CD4-positive, CD25-positive, alpha-beta regulatory T cell (primary cell): ENCODE results near the gene COL4A1. TPM values are rescaled to one million over a fixed set of nuclear protein-coding genes. Genes with fewer than 3 reads are reported as not detected.
A peak's percentile ranks its signal among the peaks of the same experiment; 100 is the strongest.

ENCODE experiments used
- ATAC-seq, 2 donors: fragments of 150-1000 bp; cut with Tn5 transposase; one replicate each; pipeline ENCODE4 v1.10.0; 2021; ENCODE audit warnings: low read depth in 2 of 2, moderate number of reproducible peaks in 2 of 2, moderate library complexity in 1 of 2
- DNase-seq, 3 donors: peaks; one replicate each; pipeline versions ENCODE4 v3.0.0 to v3.0.0-alpha.2; 2012 to 2022; ENCODE audit warnings: mixed read lengths in 1 of 3
- H3K27ac ChIP-seq: one replicate; pipeline ENCODE4 v1.7.0; 2013; ENCODE audit warnings: mild to moderate bottlenecking, low read length; ENCODE audit not compliant: insufficient read depth, poor library complexity, severe bottlenecking
- H3K27me3 ChIP-seq: one replicate; pipeline ENCODE4 v1.7.0; 2013; ENCODE audit warnings: low read length; ENCODE audit not compliant: control insufficient read depth, insufficient read depth
- H3K36me3 ChIP-seq: one replicate; pipeline ENCODE4 v1.7.0; 2013; ENCODE audit warnings: mild to moderate bottlenecking, low read length, moderate library complexity; ENCODE audit not compliant: control insufficient read depth, insufficient read depth
- H3K4me1 ChIP-seq: 2 replicates; pipeline ENCODE4 v1.7.0; 2013; ENCODE audit warnings: mild to moderate bottlenecking, low read length; ENCODE audit not compliant: insufficient read depth, control insufficient read depth, poor library complexity, severe bottlenecking
- H3K4me3 ChIP-seq: one replicate; pipeline ENCODE4 v1.7.0; 2013; ENCODE audit warnings: low read depth, mild to moderate bottlenecking, low read length, moderate library complexity
- H3K9me3 ChIP-seq, 2 experiments: 1 replicate in 1 of 2; 2 replicates in 1 of 2; pipeline ENCODE4 v1.7.0; 2013; ENCODE audit warnings: low read length in 2 of 2, mild to moderate bottlenecking in 1 of 2, moderate library complexity in 1 of 2; ENCODE audit not compliant: control insufficient read depth in 2 of 2
- H3K27ac Mint-ChIP-seq, 3 donors: one replicate each; pipeline ENCODE4 v1.8.0; 2020 to 2022; ENCODE audit warnings: mild to moderate bottlenecking in 3 of 3, mixed read lengths in 3 of 3, moderate library complexity in 2 of 3
- H3K27me3 Mint-ChIP-seq: one replicate; pipeline ENCODE4 v1.8.0; 2022; ENCODE audit warnings: mild to moderate bottlenecking, mixed read lengths
- H3K36me3 Mint-ChIP-seq: one replicate; pipeline ENCODE4 v1.8.0; 2020; ENCODE audit warnings: mixed read lengths
- H3K4me1 Mint-ChIP-seq, 4 donors: one replicate each; pipeline ENCODE4 v1.8.0; 2020 to 2022; ENCODE audit warnings: mixed read lengths in 4 of 4, mild to moderate bottlenecking in 1 of 4
- H3K4me3 Mint-ChIP-seq, 4 donors: one replicate each; pipeline ENCODE4 v1.8.0; 2020 to 2022; ENCODE audit warnings: mild to moderate bottlenecking in 4 of 4, mixed read lengths in 4 of 4, moderate library complexity in 3 of 4
- H3K9me3 Mint-ChIP-seq, 7 donors: one replicate each; pipeline ENCODE4 v1.8.0; 2020 to 2022; ENCODE audit warnings: mixed read lengths in 7 of 7, mild to moderate bottlenecking in 3 of 7, moderate library complexity in 2 of 7
- polyA plus RNA-seq, 4 donors: library from polyadenylated mRNA; unstranded; fragments of 300-500 nt; fragmentation: Illumina TruSeq; gene quantifications; one replicate each; pipeline ENCODE4 v1.2.3, GENCODE V29; 2021
- total RNA-seq: library from RNA; stranded (reverse); gene quantifications from one replicate; pipeline ENCODE4 v1.2.3, GENCODE V29; 2022

The COL4A1 gene
- total and polyA plus RNA-seq, 5 donors from 2014 or later, result not detected

GRCh38 chr13:110138010-110138699 lies 168.8 kb downstream of the COL4A1 start:
- no peak overlapping the region for H3K27ac Mint-ChIP-seq
- Histone ChIP-seq H3K9me3 (no peaks in the 10 kb centered on the region), H3K27ac (no peak overlapping the region), H3K27me3 (no peaks in the 10 kb centered on the region), H3K4me3 (peak overlapping the region; percentile 19), H3K4me1 (peaks cover 9% of the 10 kb centered on the region), H3K36me3 (no peaks in the 10 kb centered on the region)
- peak in 1 of 3 donors; percentile 67 for DNase-seq
- peaks cover 5 to 11% (median 6%) of the 10 kb centered on the region in 4 donors for H3K4me1 Mint-ChIP-seq
- ATAC-seq, result peak; percentile 56 to 57
- peaks cover 18% of the 10 kb centered on the region for H3K27me3 Mint-ChIP-seq
- H3K36me3 Mint-ChIP-seq, result no peaks in the 10 kb centered on the region
- H3K9me3 Mint-ChIP-seq, result peaks cover 0 to 12% (median 0%) of the 10 kb centered on the region in 7 donors
- H3K4me3 Mint-ChIP-seq, result peak overlapping the region; percentile 19 to 78 (median 62)

- Mint-ChIP-seq H3K9me3 (peaks cover 0 to 7% (median 0%) of the 10 kb centered on the region in 7 donors), H3K27ac (no peak overlapping the region), H3K4me1 (peaks cover 5 to 11% (median 6%) of the 10 kb centered on the region in 4 donors), H3K36me3 (no peaks in the 10 kb centered on the region), H3K4me3 (peak overlapping the region; percentile 19 to 78 (median 62)), H3K27me3 (peaks cover 18% of the 10 kb centered on the region)
- DNase-seq (peak in 1 of 3 donors; percentile 28), ATAC-seq (peak in 1 of 2 donors; percentile 24)
- no peak overlapping the region for H3K27ac ChIP-seq
- H3K4me3 ChIP-seq, result peak overlapping the region; percentile 19
- no peaks in the 10 kb centered on the region for H3K36me3 ChIP-seq
- H3K9me3 ChIP-seq, result no peaks in the 10 kb centered on the region
- H3K4me1 ChIP-seq, result peaks cover 9% of the 10 kb centered on the region
- H3K27me3 ChIP-seq, result no peaks in the 10 kb centered on the region
These were observed 169.3 kb downstream of the COL4A1 start for GRCh38 chr13:110137680-110138009.

- H3K4me3 ChIP-seq, result no peak overlapping the region
- DNase-seq, result no peak
These were observed 170.0 kb downstream of the COL4A1 start for GRCh38 chr13:110136660-110137585.

GRCh38 chr13:110135977-110136597 lies 170.9 kb downstream of the COL4A1 start:
- no peak overlapping the region for H3K4me3 ChIP-seq
- Mint-ChIP-seq H3K9me3 (peaks cover 0 to 2% (median 0%) of the 10 kb centered on the region in 7 donors), H3K27me3 (peaks cover 18% of the 10 kb centered on the region), H3K36me3 (no peaks in the 10 kb centered on the region), H3K4me3 (no peak overlapping the region), H3K4me1 (peaks cover 5 to 11% (median 6%) of the 10 kb centered on the region in 4 donors), H3K27ac (no peak overlapping the region)
- DNase-seq (no peak), ATAC-seq (no peak)
- H3K4me1 ChIP-seq, result peaks cover 9% of the 10 kb centered on the region
- no peaks in the 10 kb centered on the region for H3K36me3 ChIP-seq
- no peaks in the 10 kb centered on the region for H3K27me3 ChIP-seq
- H3K27ac ChIP-seq, result no peak overlapping the region
- H3K9me3 ChIP-seq, result no peaks in the 10 kb centered on the region

More at GRCh38 chr13:110136660-110137585, 170.0 kb downstream of the COL4A1 start:
- Mint-ChIP-seq H3K27me3 (peaks cover 18% of the 10 kb centered on the region), H3K36me3 (no peaks in the 10 kb centered on the region), H3K4me3 (peak overlapping the region in 2 of 4 donors; percentile 66 to 78), H3K27ac (no peak overlapping the region), H3K9me3 (peaks cover 0 to 3% (median 0%) of the 10 kb centered on the region in 7 donors), H3K4me1 (peaks cover 5 to 11% (median 6%) of the 10 kb centered on the region in 4 donors)
- H3K36me3 ChIP-seq, result no peaks in the 10 kb centered on the region
- H3K27ac ChIP-seq, result no peak overlapping the region
- H3K4me1 ChIP-seq, result peaks cover 9% of the 10 kb centered on the region
- no peaks in the 10 kb centered on the region for H3K9me3 ChIP-seq
- ATAC-seq, result no peak
- H3K27me3 ChIP-seq, result no peaks in the 10 kb centered on the region

GRCh38 chr13:110134801-110135200 lies 172.2 kb downstream of the COL4A1 start:
- no peaks in the 10 kb centered on the region for H3K27me3 ChIP-seq
- ATAC-seq (no peak), DNase-seq (no peak)
- no peaks in the 10 kb centered on the region for H3K36me3 Mint-ChIP-seq
- H3K27ac ChIP-seq, result no peak overlapping the region
- H3K36me3 ChIP-seq, result no peaks in the 10 kb centered on the region
- H3K27ac Mint-ChIP-seq, result no peak overlapping the region
- peaks cover 23% of the 10 kb centered on the region for H3K27me3 Mint-ChIP-seq
- peaks cover 9% of the 10 kb centered on the region for H3K4me1 ChIP-seq
- peaks cover 0 to 2% (median 0%) of the 10 kb centered on the region in 7 donors for H3K9me3 Mint-ChIP-seq
- H3K4me3 Mint-ChIP-seq, result no peak overlapping the region
- H3K9me3 ChIP-seq, result no peaks in the 10 kb centered on the region
- peaks cover 5 to 11% (median 6%) of the 10 kb centered on the region in 4 donors for H3K4me1 Mint-ChIP-seq
- no peak overlapping the region for H3K4me3 ChIP-seq

- Mint-ChIP-seq H3K27ac (no peak overlapping the region), H3K27me3 (peaks cover 18% of the 10 kb centered on the region), H3K36me3 (no peaks in the 10 kb centered on the region), H3K4me3 (no peak overlapping the region), H3K4me1 (peaks cover 5 to 11% (median 6%) of the 10 kb centered on the region in 4 donors), H3K9me3 (peaks cover 0 to 2% (median 0%) of the 10 kb centered on the region in 7 donors)
- H3K4me1 ChIP-seq, result peaks cover 9% of the 10 kb centered on the region
- H3K27me3 ChIP-seq, result no peaks in the 10 kb centered on the region
- no peaks in the 10 kb centered on the region for H3K9me3 ChIP-seq
- H3K27ac ChIP-seq, result no peak overlapping the region
- H3K36me3 ChIP-seq, result no peaks in the 10 kb centered on the region
- no peak for DNase-seq
- no peak overlapping the region for H3K4me3 ChIP-seq
- no peak for ATAC-seq
These were observed 173.3 kb downstream of the COL4A1 start for GRCh38 chr13:110133425-110134235.
